Osteoblast (primary cell): ENCODE measurements around the gene HNRNPA3. TPM values are rescaled to one million over a fixed set of nuclear protein-coding genes. Genes with fewer than 3 reads are reported as not detected.
A peak's percentile ranks its signal among the peaks of the same experiment; 100 is the strongest.

Source experiments
- DNase-seq: peaks from one replicate; pipeline ENCODE4 v3.0.0; 2011; ENCODE audit warnings: low spot score, mixed read lengths; ENCODE audit not compliant: insufficient read length; ENCODE audit errors: missing footprints
- H2AFZ ChIP-seq: 2 replicates; pipeline ENCODE4 v1.6.0; 2011; ENCODE audit warnings: mild to moderate bottlenecking, low read length
- H3K27ac ChIP-seq: 2 replicates; pipeline ENCODE4 v1.5.1; 2011; ENCODE audit warnings: mild to moderate bottlenecking, low read depth, low read length, moderate library complexity
- H3K27me3 ChIP-seq: 2 replicates; pipeline ENCODE4 v1.6.0; 2012; ENCODE audit warnings: mild to moderate bottlenecking, control low read depth, inconsistent platforms, low read length, moderate library complexity; ENCODE audit not compliant: insufficient read depth
- H3K36me3 ChIP-seq: 2 replicates; pipeline ENCODE4 v1.5.1; 2011; ENCODE audit warnings: mild to moderate bottlenecking, low read length, control low read depth, moderate library complexity; ENCODE audit not compliant: insufficient read depth
- H3K4me1 ChIP-seq: 2 replicates; pipeline ENCODE4 v1.5.1; 2011; ENCODE audit warnings: mild to moderate bottlenecking, low read length, control low read depth, moderate library complexity; ENCODE audit not compliant: insufficient read depth
- H3K4me2 ChIP-seq: 2 replicates; pipeline ENCODE4 v1.6.0; 2011; ENCODE audit warnings: mild to moderate bottlenecking, low read length; ENCODE audit not compliant: insufficient read depth
- H3K4me3 ChIP-seq: fragments of 200-600 bp; sonication (generic); 3 replicates; pipeline ENCODE4 v1.5.1; 2012; ENCODE audit warnings: mild to moderate bottlenecking, low read length, inconsistent platforms; ENCODE audit not compliant: insufficient read depth
- H3K79me2 ChIP-seq: 2 replicates; pipeline ENCODE4 v1.6.0; 2012; ENCODE audit warnings: mild to moderate bottlenecking, low read length, control low read depth, inconsistent platforms; ENCODE audit not compliant: insufficient read depth
- H3K9me3 ChIP-seq: 2 replicates; pipeline ENCODE4 v1.5.1; 2011; ENCODE audit warnings: low read depth, low read length, control low read depth
- H4K20me1 ChIP-seq: 2 replicates; pipeline ENCODE4 v1.6.0; 2012; ENCODE audit warnings: mild to moderate bottlenecking, low read length, control low read depth; ENCODE audit not compliant: insufficient read depth
- CTCF ChIP-seq: IDR thresholded peaks from 2 replicates; pipeline ENCODE4 v1.5.1; 2011; ENCODE audit warnings: mild to moderate bottlenecking, low read depth, low read length, moderate library complexity; ENCODE audit errors: extremely low read depth
- total RNA-seq: library from RNA; depleted of rRNA; stranded (reverse); fragments of >200 nt; gene quantifications from 2 replicates; pipeline ENCODE4 v1.2.3, GENCODE V29; 2012

HNRNPA3 gene
- total RNA-seq, 1 donor = 21.4 TPM

- no peak for TF ChIP-seq CTCF
- Histone ChIP-seq H3K36me3 (peaks cover 29% of the 10 kb centered on the region), H3K79me2 (peaks cover 100% of the 10 kb centered on the region), H4K20me1 (peaks cover 84% of the 10 kb centered on the region), H3K4me2 (no peak overlapping the region), H3K27me3 (no peaks in the 10 kb centered on the region), H3K4me1 (peaks cover 40% of the 10 kb centered on the region), H3K27ac (peak overlapping the region; percentile 48), H3K9me3 (no peaks in the 10 kb centered on the region), H3K4me3 (no peak overlapping the region), H2AFZ (no peak overlapping the region)
- no peak for DNase-seq
These were observed 40.4 kb downstream of the HNRNPA3 start for GRCh38 chr2:177252808-177253531.

DNA sequence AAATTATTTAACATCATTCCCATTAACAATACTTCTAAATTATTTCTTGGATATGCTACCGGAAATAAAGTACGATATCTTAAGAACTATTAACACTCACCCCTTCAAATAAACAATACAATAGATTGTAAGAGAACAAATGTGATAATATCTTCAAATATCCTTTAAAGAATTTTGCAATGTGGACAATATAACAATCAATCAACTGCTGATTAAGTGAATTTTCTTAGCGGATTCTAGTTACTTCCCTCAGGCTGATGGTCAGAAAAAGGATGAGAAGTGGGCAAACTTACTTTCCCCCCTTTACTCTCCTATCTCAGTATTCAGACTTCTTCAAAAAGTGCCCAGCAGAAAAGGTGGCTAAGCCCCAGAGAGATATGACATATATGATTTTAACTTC is 41.1 kb downstream of the HNRNPA3 start:
- Histone ChIP-seq H3K27ac (no peak overlapping the region), H3K4me2 (no peak overlapping the region), H4K20me1 (peaks cover 86% of the 10 kb centered on the region), H3K9me3 (no peaks in the 10 kb centered on the region), H3K4me3 (no peak overlapping the region), H3K27me3 (no peaks in the 10 kb centered on the region), H3K4me1 (peaks cover 40% of the 10 kb centered on the region), H2AFZ (no peak overlapping the region), H3K36me3 (peaks cover 32% of the 10 kb centered on the region), H3K79me2 (peaks cover 100% of the 10 kb centered on the region)
- no peak for DNase-seq
- TF ChIP-seq CTCF = no peak

- Histone ChIP-seq H3K27me3 (no peaks in the 10 kb centered on the region), H3K4me3 (no peak overlapping the region), H2AFZ (no peak overlapping the region), H3K4me1 (peaks cover 40% of the 10 kb centered on the region), H3K27ac (peak overlapping the region; percentile 52), H3K79me2 (peaks cover 100% of the 10 kb centered on the region), H3K36me3 (peaks cover 32% of the 10 kb centered on the region), H3K9me3 (no peaks in the 10 kb centered on the region), H4K20me1 (peaks cover 91% of the 10 kb centered on the region), H3K4me2 (peak overlapping the region; percentile 38)
- TF ChIP-seq CTCF = peak; percentile 47
- DNase-seq = no peak
These were observed 42.0 kb downstream of the HNRNPA3 start for GRCh38 chr2:177254433-177255226.

DNA sequence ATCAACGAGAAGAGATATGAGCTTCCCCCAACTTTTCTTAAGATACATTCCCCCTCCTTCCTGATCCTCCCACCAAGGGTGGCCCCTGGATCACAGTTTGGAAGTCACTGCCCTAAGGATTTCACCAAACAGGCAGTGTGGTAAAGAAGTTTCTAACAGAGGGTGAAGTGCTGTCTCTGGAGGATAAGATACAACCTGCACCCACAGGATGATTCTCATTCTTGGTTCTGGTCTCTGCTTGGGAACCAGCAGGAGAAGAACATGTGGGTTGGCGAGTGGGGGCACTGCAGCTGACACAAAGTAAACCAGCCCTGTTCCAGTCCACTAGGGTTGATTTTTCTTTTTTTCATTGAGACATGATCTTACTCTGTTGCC is 42.6 kb downstream of the HNRNPA3 start:
- Histone ChIP-seq H3K4me3 (no peak overlapping the region), H4K20me1 (peaks cover 94% of the 10 kb centered on the region), H3K4me1 (peaks cover 43% of the 10 kb centered on the region), H3K27me3 (no peaks in the 10 kb centered on the region), H3K4me2 (peak overlapping the region; percentile 38), H3K36me3 (peaks cover 32% of the 10 kb centered on the region), H2AFZ (no peak overlapping the region), H3K79me2 (peaks cover 100% of the 10 kb centered on the region), H3K9me3 (no peaks in the 10 kb centered on the region), H3K27ac (peak overlapping the region; percentile 52)
- TF ChIP-seq CTCF = no peak
- DNase-seq = no peak
